HFFc6 (cell line): Measurements from ENCODE around the gene ENDOV. TPM values are rescaled to one million over a fixed set of nuclear protein-coding genes. Genes with fewer than 3 reads are reported as not detected.

Experiments used
- DNase-seq: peaks from one replicate; pipeline ENCODE4 v3.0.0-alpha.2; 2018
- H3K27ac Mint-ChIP-seq: 2 replicates; pipeline ENCODE4 v1.8.0; 2020; ENCODE audit warnings: mild to moderate bottlenecking, mixed read lengths
- H3K27me3 Mint-ChIP-seq: 2 replicates; pipeline ENCODE4 v1.8.0; 2021; ENCODE audit warnings: mild to moderate bottlenecking, moderate library complexity, mixed read lengths; ENCODE audit not compliant: insufficient read depth
- H3K36me3 Mint-ChIP-seq: 2 replicates; pipeline ENCODE4 v1.8.0; 2021; ENCODE audit warnings: low read depth, mixed read lengths
- H3K4me1 Mint-ChIP-seq: 2 replicates; pipeline ENCODE4 v1.8.0; 2020; ENCODE audit warnings: low read depth, mixed read lengths
- H3K4me3 Mint-ChIP-seq: 2 replicates; pipeline ENCODE4 v1.8.0; 2020; ENCODE audit warnings: mild to moderate bottlenecking, moderate library complexity, mixed read lengths
- H3K9me3 Mint-ChIP-seq: 2 replicates; pipeline ENCODE4 v1.8.0; 2020; ENCODE audit warnings: mild to moderate bottlenecking, mixed read lengths
- CTCF ChIP-seq: fragments of 200-600 bp; sonication (generic); IDR thresholded peaks from 2 replicates; pipeline ENCODE4 v1.5.0; 2021; ENCODE audit warnings: antibody characterized with exemption, mild to moderate bottlenecking
- microRNA-seq: library from miRNA; unstranded; fragments of <30 nt; microRNA quantifications from one replicate; pipeline ENCODE4, GENCODE V29; 2019
- total RNA-seq, 6 experiments: library from RNA; stranded (reverse); fragmentation: NEBNext Ultra II Directional; extraction: Animal tissue kit (Norgen Biotek cat#: 25700); gene quantifications; 2 replicates in 1 of 6; 3 replicates in 5 of 6; pipeline ENCODE4 v1.2.3, GENCODE V29; 2021

The ENDOV gene
- total RNA-seq, 6 experiments from 2014 or later = 11.7 to 17.3 (median 13.7) TPM

GRCh38 chr17:80482058-80482318 lies 67.0 kb downstream of the ENDOV start:
- no peaks in the 10 kb centered on the region for H3K9me3 Mint-ChIP-seq
- peaks cover 11% of the 10 kb centered on the region; the same call in 1 of the 2 replicates for H3K4me1 Mint-ChIP-seq
- peaks cover 29% of the 10 kb centered on the region for H3K27me3 Mint-ChIP-seq
- DNase-seq = no peak
- H3K4me3 Mint-ChIP-seq = no peak overlapping the region
- no peak overlapping the region for H3K27ac Mint-ChIP-seq
- H3K36me3 Mint-ChIP-seq = no peaks in the 10 kb centered on the region
- no peak for TF ChIP-seq CTCF

GRCh38 chr17:80482555-80483308 lies 67.8 kb downstream of the ENDOV start:
- DNase-seq = no peak
- peaks cover 35% of the 10 kb centered on the region for H3K27me3 Mint-ChIP-seq

GRCh38 chr17:80485846-80486245 lies 70.9 kb downstream of the ENDOV start:
- Mint-ChIP-seq H3K4me1 (peaks cover 11% of the 10 kb centered on the region; the same call in 1 of the 2 replicates), H3K9me3 (no peaks in the 10 kb centered on the region), H3K27ac (no peak overlapping the region), H3K4me3 (no peak overlapping the region), H3K36me3 (no peaks in the 10 kb centered on the region), H3K27me3 (peaks cover 17% of the 10 kb centered on the region)
- TF ChIP-seq CTCF = no peak
- no peak for DNase-seq

More at GRCh38 chr17:80482555-80483308, 67.8 kb downstream of the ENDOV start:
- Mint-ChIP-seq H3K36me3 (no peaks in the 10 kb centered on the region), H3K4me1 (peaks cover 11% of the 10 kb centered on the region; the same call in 1 of the 2 replicates), H3K27ac (no peak overlapping the region), H3K4me3 (no peak overlapping the region), H3K9me3 (no peaks in the 10 kb centered on the region)
- no peak for TF ChIP-seq CTCF

DNA sequence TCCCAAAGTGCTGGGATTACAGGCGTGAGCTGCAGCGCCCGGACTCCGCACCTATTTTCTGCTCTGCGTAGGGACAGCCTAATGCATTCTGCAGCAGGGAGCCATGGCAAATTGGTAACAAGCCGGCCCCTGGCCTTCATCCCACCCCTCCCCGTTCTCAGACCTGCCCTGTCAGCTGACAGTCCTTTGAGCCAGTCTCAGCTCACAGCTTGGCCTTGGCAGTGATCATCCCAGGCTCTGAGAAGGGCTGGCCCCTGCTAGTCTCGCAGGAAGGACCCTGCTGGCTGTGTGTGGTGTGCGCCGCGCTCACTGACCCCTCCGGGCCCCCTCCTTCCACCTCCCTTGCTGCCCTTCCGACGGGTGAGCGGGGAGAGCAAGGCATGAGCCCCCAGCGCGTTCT lies 71.7 kb downstream of the ENDOV start:
- no peak for TF ChIP-seq CTCF
- Mint-ChIP-seq H3K4me3 (no peak overlapping the region), H3K27ac (no peak overlapping the region), H3K27me3 (peaks cover 20% of the 10 kb centered on the region), H3K36me3 (no peaks in the 10 kb centered on the region), H3K9me3 (no peaks in the 10 kb centered on the region), H3K4me1 (peaks cover 11% of the 10 kb centered on the region; the same call in 1 of the 2 replicates)
- no peak for DNase-seq

DNA sequence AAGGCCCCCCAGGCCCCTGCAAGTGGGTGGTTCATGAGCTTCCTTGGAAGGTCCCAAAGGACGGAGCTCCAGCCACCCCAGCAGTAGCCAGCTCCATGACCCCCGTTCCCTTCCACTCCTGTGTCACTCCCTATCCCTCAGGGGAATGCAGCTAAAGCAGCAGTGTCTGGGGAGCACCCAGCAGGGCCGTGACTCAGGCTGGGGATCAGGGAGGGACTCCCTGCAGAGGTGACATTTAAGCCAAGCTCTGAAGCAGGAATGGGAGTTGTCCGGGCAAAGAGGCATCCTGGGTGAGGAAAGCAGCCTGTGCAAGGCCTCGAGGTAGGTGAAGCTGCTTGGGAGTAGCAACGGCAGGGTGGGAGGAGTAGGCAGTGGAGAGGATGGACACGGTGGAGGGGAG lies 72.5 kb downstream of the ENDOV start:
- H3K4me3 Mint-ChIP-seq = no peak overlapping the region
- TF ChIP-seq CTCF = no peak
- H3K9me3 Mint-ChIP-seq = no peaks in the 10 kb centered on the region
- no peaks in the 10 kb centered on the region for H3K36me3 Mint-ChIP-seq
- H3K27me3 Mint-ChIP-seq = peaks cover 24% of the 10 kb centered on the region
- no peak overlapping the region for H3K27ac Mint-ChIP-seq
- DNase-seq = no peak
- peaks cover 9% of the 10 kb centered on the region; the same call in 1 of the 2 replicates for H3K4me1 Mint-ChIP-seq

Small RNAs within 50 kb of the gene (microRNA-seq; reads per million reads assigned to microRNA genes)
- gene MIR4730 = not detected

Other genes with a start within 250 kb of the ENDOV start
- not detected for gene CARD14, start 245.1 kb upstream of the ENDOV start, total RNA-seq
- 10 to 100 TPM; 41.2 to 52.6 (median 47.5) TPM for gene SGSH, start 194.8 kb upstream of the ENDOV start, total RNA-seq
- 10 to 100 TPM; 11.4 to 13.6 (median 12.5) TPM for gene SLC26A11, start 194.7 kb upstream of the ENDOV start, total RNA-seq
- 10 to 100 TPM; 42.0 to 51.6 (median 48.3) TPM for gene RNF213, start 154.3 kb upstream of the ENDOV start, total RNA-seq
- gene NPTX1, start 61.4 kb downstream of the ENDOV start, total RNA-seq = 1 to 10 TPM in 4 of 6 experiments, under 1 TPM in 2; 0.26 to 2.9 (median 2.6) TPM
- 10 to 100 TPM; 34.4 to 39.2 (median 35.5) TPM for gene RPTOR, start 129.7 kb downstream of the ENDOV start, total RNA-seq